ENCODE measurements around the gene SPAG16.

Gene SPAG16

DNA sequence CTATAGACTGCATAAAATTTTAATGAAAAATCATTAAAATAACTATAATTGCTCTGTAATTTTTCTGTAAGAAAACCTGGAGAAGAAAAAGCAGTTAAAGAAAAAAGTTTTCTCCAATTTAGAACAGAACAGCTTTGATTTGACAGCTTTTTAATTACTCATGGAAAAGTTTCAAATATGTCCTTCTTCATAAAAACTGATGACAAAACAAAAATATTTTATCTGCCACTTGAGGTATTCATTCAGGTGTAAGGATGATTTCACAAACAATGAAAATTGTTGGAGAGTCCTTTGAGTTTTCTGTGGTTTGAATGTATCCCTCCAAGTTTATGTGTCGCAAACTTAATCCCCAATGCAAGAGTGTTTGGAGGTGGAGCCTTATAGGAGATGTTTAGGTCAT is 824.3 kb downstream of the SPAG16 start:
- no peaks in the 10 kb centered on the region for H3K36me3 ChIP-seq
- H3K27ac ChIP-seq: no peak overlapping the region
- H3K9me3 ChIP-seq: peaks cover 0 to 5% (median 0%) of the 10 kb centered on the region in 3 donors
- TF ChIP-seq, protein P1, sequence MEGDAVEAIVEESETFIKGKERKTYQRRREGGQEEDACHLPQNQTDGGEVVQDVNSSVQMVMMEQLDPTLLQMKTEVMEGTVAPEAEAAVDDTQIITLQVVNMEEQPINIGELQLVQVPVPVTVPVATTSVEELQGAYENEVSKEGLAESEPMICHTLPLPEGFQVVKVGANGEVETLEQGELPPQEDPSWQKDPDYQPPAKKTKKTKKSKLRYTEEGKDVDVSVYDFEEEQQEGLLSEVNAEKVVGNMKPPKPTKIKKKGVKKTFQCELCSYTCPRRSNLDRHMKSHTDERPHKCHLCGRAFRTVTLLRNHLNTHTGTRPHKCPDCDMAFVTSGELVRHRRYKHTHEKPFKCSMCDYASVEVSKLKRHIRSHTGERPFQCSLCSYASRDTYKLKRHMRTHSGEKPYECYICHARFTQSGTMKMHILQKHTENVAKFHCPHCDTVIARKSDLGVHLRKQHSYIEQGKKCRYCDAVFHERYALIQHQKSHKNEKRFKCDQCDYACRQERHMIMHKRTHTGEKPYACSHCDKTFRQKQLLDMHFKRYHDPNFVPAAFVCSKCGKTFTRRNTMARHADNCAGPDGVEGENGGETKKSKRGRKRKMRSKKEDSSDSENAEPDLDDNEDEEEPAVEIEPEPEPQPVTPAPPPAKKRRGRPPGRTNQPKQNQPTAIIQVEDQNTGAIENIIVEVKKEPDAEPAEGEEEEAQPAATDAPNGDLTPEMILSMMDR (IDR thresholded peaks at IDR 0.05): no peak
- no peaks in the 10 kb centered on the region for H3K27me3 ChIP-seq
- H3K4me1 ChIP-seq: no peaks in the 10 kb centered on the region
- no peak overlapping the region for H3K4me3 ChIP-seq
- DNase-seq: no peak
- intact Hi-C loops (cut with DNase I; ENCODE audit: low total_unique reads): no loop called here

DNA sequence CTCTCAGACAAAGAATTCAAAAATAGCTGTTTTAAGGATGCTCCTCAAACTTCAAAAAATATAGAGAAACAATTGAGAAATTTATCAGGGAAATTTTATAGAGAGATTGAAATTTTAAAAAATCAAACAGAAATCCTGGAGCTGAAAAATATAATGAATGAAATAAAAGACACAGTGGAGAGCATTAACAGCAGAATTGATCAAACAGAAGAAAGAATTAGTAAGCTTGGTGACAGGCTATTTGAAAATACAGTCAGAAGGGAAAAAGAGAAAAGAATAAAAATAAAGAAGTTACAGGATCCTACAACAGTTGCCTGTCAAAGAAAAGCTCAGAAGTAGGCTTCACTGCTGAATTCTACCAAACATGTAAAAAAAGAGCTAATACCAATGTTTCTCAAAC is 832.8 kb downstream of the SPAG16 start:
- intact Hi-C loops (cut with DNase I; ENCODE audit: low total_unique reads): no loop called here
- H3K27me3 ChIP-seq: no peaks in the 10 kb centered on the region
- no peak overlapping the region for H3K27ac ChIP-seq
- no peaks in the 10 kb centered on the region for H3K36me3 ChIP-seq
- H3K4me1 ChIP-seq: no peaks in the 10 kb centered on the region
- DNase-seq: no peak
- peaks cover 0 to 14% (median 14%) of the 10 kb centered on the region in 3 donors for H3K9me3 ChIP-seq
- TF ChIP-seq, protein P1 (IDR thresholded peaks at IDR 0.05): no peak
- no peak overlapping the region for H3K4me3 ChIP-seq

DNA sequence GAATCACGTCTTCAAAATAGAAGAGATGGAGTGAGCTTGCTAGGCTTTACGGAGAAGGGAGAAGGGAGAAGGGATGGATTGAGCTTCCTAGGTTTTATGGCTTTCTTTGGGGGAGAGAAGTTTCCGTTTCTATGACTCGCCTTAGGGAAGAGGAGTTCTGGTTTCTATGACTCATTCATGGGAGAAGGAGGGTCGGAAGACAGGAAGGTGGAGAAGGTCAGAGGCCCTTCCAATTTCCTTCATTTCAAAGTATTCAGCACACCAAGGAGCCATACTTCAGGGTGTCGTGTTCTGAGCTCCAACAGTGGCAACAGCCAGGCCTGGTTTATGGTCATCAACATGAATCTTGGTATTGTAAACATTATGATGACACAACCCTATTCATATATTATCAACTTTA is 841.9 kb downstream of the SPAG16 start:
- TF ChIP-seq, protein P1 (IDR thresholded peaks at IDR 0.05): no peak
- H3K36me3 ChIP-seq: no peaks in the 10 kb centered on the region
- H3K27ac ChIP-seq: no peak overlapping the region
- no peaks in the 10 kb centered on the region for H3K27me3 ChIP-seq
- H3K9me3 ChIP-seq: no peaks in the 10 kb centered on the region
- H3K4me1 ChIP-seq: peaks cover 0 to 3% (median 0%) of the 10 kb centered on the region in 4 donors
- intact Hi-C loops (cut with DNase I; ENCODE audit: low total_unique reads): no loop called here
- H3K4me3 ChIP-seq: no peak overlapping the region
- no peak for DNase-seq

DNA sequence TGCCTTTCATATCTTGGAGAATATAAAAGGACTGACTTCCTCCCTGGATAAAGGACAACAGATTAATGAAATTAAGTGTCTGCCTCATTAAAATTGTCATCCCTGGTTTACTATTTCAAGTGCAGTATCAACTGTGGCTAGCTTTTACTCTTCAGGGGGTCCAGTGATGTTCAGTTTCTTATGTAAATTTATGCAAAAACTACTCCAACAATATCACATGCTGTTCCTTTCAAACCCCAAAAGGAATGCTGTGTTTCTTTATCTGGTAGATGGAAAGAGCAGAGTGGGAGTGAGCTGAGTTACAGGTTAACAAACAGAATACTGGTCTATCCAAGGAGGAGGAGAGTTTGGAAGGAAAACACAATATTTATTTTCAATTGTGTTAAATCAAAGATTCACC is 842.9 kb downstream of the SPAG16 start:
- Histone ChIP-seq H3K36me3 (no peaks in the 10 kb centered on the region), H3K27me3 (no peaks in the 10 kb centered on the region), H3K9me3 (no peaks in the 10 kb centered on the region), H3K4me1 (peaks cover 0 to 3% (median 0%) of the 10 kb centered on the region in 4 donors), H3K27ac (no peak overlapping the region), H3K4me3 (no peak overlapping the region)
- TF ChIP-seq, protein P1 (IDR thresholded peaks at IDR 0.05): no peak
- DNase-seq: no peak
- intact Hi-C loops (cut with DNase I; ENCODE audit: low total_unique reads): no loop called here

DNA sequence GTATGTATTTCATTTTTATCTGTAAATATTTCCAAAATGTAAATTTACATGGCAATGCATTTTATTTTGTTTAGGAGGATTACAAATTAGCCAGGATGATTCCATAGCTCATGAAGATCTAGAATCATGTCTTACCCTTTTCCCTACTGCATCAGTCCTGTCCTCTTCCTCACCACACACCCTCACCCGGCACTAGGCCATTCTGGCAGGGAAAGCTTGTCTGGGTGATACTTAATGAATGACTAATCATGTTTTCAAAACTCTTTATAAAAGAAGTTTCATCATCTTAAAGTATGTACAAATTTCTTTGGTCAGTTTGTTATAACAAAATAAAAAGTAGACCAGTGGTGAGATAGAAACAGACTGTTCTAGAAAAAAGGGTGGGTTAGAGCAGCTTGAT is 843.3 kb downstream of the SPAG16 start:
- Histone ChIP-seq H3K27ac (no peak overlapping the region), H3K9me3 (no peaks in the 10 kb centered on the region), H3K4me3 (no peak overlapping the region), H3K36me3 (no peaks in the 10 kb centered on the region), H3K27me3 (no peaks in the 10 kb centered on the region), H3K4me1 (peaks cover 0 to 3% (median 0%) of the 10 kb centered on the region in 4 donors)
- TF ChIP-seq, protein P1 (IDR thresholded peaks at IDR 0.05): no peak
- DNase-seq: peak; percentile 77 to 84
- intact Hi-C loops (cut with DNase I; ENCODE audit: low total_unique reads): no loop called here

DNA sequence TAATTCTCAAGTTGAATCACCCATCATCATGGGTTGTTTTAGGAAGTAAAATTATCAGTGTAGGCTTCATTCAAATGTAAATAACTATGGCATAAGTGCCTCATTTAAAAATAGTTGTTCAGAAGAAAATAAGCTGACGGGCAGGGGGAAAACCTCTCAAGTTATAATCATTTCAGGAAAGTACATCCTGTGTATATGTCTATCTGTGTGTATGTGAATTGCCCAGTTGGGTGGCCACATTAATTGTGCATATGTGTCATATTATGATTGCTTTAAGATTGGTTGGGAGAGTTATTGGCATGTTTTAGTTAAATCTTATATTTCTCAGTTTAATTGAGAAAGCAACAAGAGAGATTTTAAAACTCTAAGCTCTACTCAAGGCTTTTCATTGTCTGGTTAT is 843.8 kb downstream of the SPAG16 start:
- intact Hi-C loops (cut with DNase I; ENCODE audit: low total_unique reads): no loop called here
- no peaks in the 10 kb centered on the region for H3K36me3 ChIP-seq
- H3K27me3 ChIP-seq: no peaks in the 10 kb centered on the region
- no peak overlapping the region for H3K4me3 ChIP-seq
- no peak overlapping the region for H3K27ac ChIP-seq
- H3K4me1 ChIP-seq: peaks cover 0 to 3% (median 0%) of the 10 kb centered on the region in 4 donors
- DNase-seq: no peak
- TF ChIP-seq, protein P1 (IDR thresholded peaks at IDR 0.05): no peak
- no peaks in the 10 kb centered on the region for H3K9me3 ChIP-seq

All from tibial artery (tissue), 4 donors.